Loucy (cell line): ENCODE measurements around the gene ARGLU1.

Experiments used
- CTCF ChIP-seq: fragments of 200-600 bp; sonication (generic); conservative IDR thresholded peaks from 2 replicates; pipeline ENCODE4 v1.5.1; 2014; ENCODE audit warnings: mild to moderate bottlenecking, antibody characterized with exemption, low read length
- EZH2phosphoT487 ChIP-seq: fragments of 200-600 bp; IDR thresholded peaks from 2 replicates; pipeline ENCODE4 v1.6.1; 2018; ENCODE audit warnings: antibody characterized with exemption, mild to moderate bottlenecking, moderate library complexity, borderline replicate concordance

- no peak for TF ChIP-seq CTCF
- TF ChIP-seq EZH2phosphoT487: no peak
Observed at GRCh38 chr13:106540613-106541012, 27.3 kb downstream of the ARGLU1 start.
